GM10847 (cell line): Measurements from ENCODE around the gene ARHGDIG.

Source experiments
- POLR2A ChIP-seq: IDR thresholded peaks from 2 replicates; pipeline ENCODE4 v1.6.1; 2011; ENCODE audit not compliant: insufficient read length; ENCODE audit errors: extremely low read depth

The ARHGDIG gene

GRCh38 chr16:272633-273546, 7.5 kb upstream of the ARHGDIG start:
- no peak for TF ChIP-seq POLR2A

GRCh38 chr16:273547-274421, 6.6 kb upstream of the ARHGDIG start:
- TF ChIP-seq POLR2A, result no peak

GRCh38 chr16:275041-275641, 5.2 kb upstream of the ARHGDIG start:
- no peak for TF ChIP-seq POLR2A

GRCh38 chr16:275786-276232, 4.6 kb upstream of the ARHGDIG start, which contains the start of gene RGS11:
RGS11 (minus strand) TSS chr16:275944; CDS start chr16:275911, 33 bp downstream.
- TF ChIP-seq POLR2A, result no peak

- no peak for TF ChIP-seq POLR2A
Measured at GRCh38 chr16:276426-277077, 3.8 kb upstream of the ARHGDIG start.

- TF ChIP-seq POLR2A, result no peak
Measured at GRCh38 chr16:278863-279366, 1.5 kb upstream of the ARHGDIG start.

GRCh38 chr16:279531-279930, 860 bp upstream of the ARHGDIG start:
- no peak for TF ChIP-seq POLR2A

- no peak for TF ChIP-seq POLR2A
Measured at GRCh38 chr16:280005-280460, 358 bp upstream of the ARHGDIG start.

- no peak for TF ChIP-seq POLR2A
Measured at GRCh38 chr16:280991-281659, 734 bp downstream of the ARHGDIG start.

- no peak for TF ChIP-seq POLR2A
Measured at GRCh38 chr16:281660-282255, 1.4 kb downstream of the ARHGDIG start.

GRCh38 chr16:282491-282890, 2.1 kb downstream of the ARHGDIG start:
- TF ChIP-seq POLR2A, result no peak

- TF ChIP-seq POLR2A, result no peak
Measured at GRCh38 chr16:283033-283805, 2.8 kb downstream of the ARHGDIG start, which contains the start of gene PDIA2. PDIA2 (plus strand) TSS chr16:283164; CDS start chr16:283170, 6 bp downstream.

GRCh38 chr16:284204-285120, 4.1 kb downstream of the ARHGDIG start:
- no peak for TF ChIP-seq POLR2A
